GM19455 (cell line): ENCODE results near the gene TRPC5OS.

Experiments used
- ATAC-seq: cut with Tn5 transposase; IDR thresholded peaks from one replicate; pipeline ENCODE4 v1.9.1; 2021; ENCODE audit not compliant: unreplicated experiment

The TRPC5OS gene

GRCh38 chrX:111892375-111892774 lies 16.4 kb downstream of the TRPC5OS start:
- no peak for ATAC-seq

- ATAC-seq: no peak
Measured at GRCh38 chrX:111896148-111896547, 20.2 kb downstream of the TRPC5OS start.

- no peak for ATAC-seq
Measured at GRCh38 chrX:111914398-111915090, 38.6 kb downstream of the TRPC5OS start.

GRCh38 chrX:111917591-111917990 lies 41.6 kb downstream of the TRPC5OS start:
- ATAC-seq: no peak

- no peak for ATAC-seq
Measured at GRCh38 chrX:111928456-111928855, 52.5 kb downstream of the TRPC5OS start.
